SU-DHL-6 (cell line): ENCODE data around the gene BOC.

Experiments used
- H2AFZ ChIP-seq: fragments of 200-600 bp; sonication (generic); 2 replicates; pipeline ENCODE4 v1.6.1; 2014; ENCODE audit warnings: low read depth, mild to moderate bottlenecking, moderate library complexity, mixed read lengths, antibody characterized with exemption, low read length; ENCODE audit not compliant: severe bottlenecking
- H3F3A ChIP-seq: fragments of 200-600 bp; shearing (Covaris generic); 2 replicates; pipeline ENCODE4 v1.6.0; 2016; ENCODE audit warnings: antibody characterized with exemption, mild to moderate bottlenecking; ENCODE audit not compliant: insufficient read depth
- H3K27ac ChIP-seq: fragments of 200-600 bp; sonication (generic); 2 replicates; pipeline ENCODE4 v1.5.1; 2016; ENCODE audit warnings: low read depth, mild to moderate bottlenecking, low read length, moderate library complexity, mixed read lengths
- H3K27me3 ChIP-seq: fragments of 200-600 bp; sonication (generic), shearing (Covaris generic); 2 replicates; pipeline ENCODE4 v1.6.0; 2014; ENCODE audit warnings: mild to moderate bottlenecking, low read length
- H3K36me3 ChIP-seq: fragments of 200-600 bp; sonication (generic); 2 replicates; pipeline ENCODE4 v1.6.1; 2014; ENCODE audit warnings: mild to moderate bottlenecking, low read length, mixed read lengths
- H3K4me2 ChIP-seq: fragments of 300-600, 200-600 bp; shearing (Covaris generic), sonication (generic); 2 replicates; pipeline ENCODE4 v1.6.0; 2014; ENCODE audit warnings: low read length, low read depth, mild to moderate bottlenecking; ENCODE audit not compliant: poor library complexity, severe bottlenecking
- H3K4me3 ChIP-seq: fragments of 200-600 bp; sonication (generic); 2 replicates; pipeline ENCODE4 v1.5.1; 2014; ENCODE audit warnings: antibody characterized with exemption, low read length, mild to moderate bottlenecking, mixed read lengths; ENCODE audit not compliant: insufficient read depth, poor library complexity, severe bottlenecking
- H3K79me2 ChIP-seq: fragments of 200-600 bp; sonication (generic); 2 replicates; pipeline ENCODE4 v1.6.1; 2014; ENCODE audit warnings: mild to moderate bottlenecking, low read length, moderate library complexity; ENCODE audit not compliant: insufficient read depth
- H3K9ac ChIP-seq: fragments of 200-600 bp; sonication (generic); 2 replicates; pipeline ENCODE4 v1.7.0; 2014; ENCODE audit warnings: mild to moderate bottlenecking, low read length
- H3K9me2 ChIP-seq: fragments of 200-600 bp; sonication (generic); replicated peaks from 2 replicates; pipeline ENCODE4 v1.6.1; 2014; ENCODE audit warnings: low read length; ENCODE audit not compliant: insufficient read depth
- H3K9me3 ChIP-seq: fragments of 200-600 bp; sonication (generic); 2 replicates; pipeline ENCODE4 v1.6.1; 2014; ENCODE audit warnings: low read length, mixed read lengths; ENCODE audit not compliant: insufficient read depth
- H4K20me1 ChIP-seq: fragments of 200-600 bp; sonication (generic); 2 replicates; pipeline ENCODE4 v1.6.1; 2014; ENCODE audit warnings: low read depth, mild to moderate bottlenecking, antibody characterized with exemption, low read length, moderate library complexity, mixed read lengths
- CTCF ChIP-seq: fragments of 200-600 bp; sonication (generic); IDR thresholded peaks from one replicate; pipeline ENCODE4 v1.5.1; 2017; ENCODE audit warnings: antibody characterized with exemption, mild to moderate bottlenecking, low read length, moderate library complexity; ENCODE audit not compliant: insufficient read depth, poor library complexity, severe bottlenecking
- EZH2phosphoT487 ChIP-seq: fragments of 200-600 bp; sonication (generic), shearing (Covaris generic); conservative IDR thresholded peaks from 2 replicates; pipeline ENCODE4 v1.6.1; 2018; ENCODE audit warnings: mild to moderate bottlenecking, antibody characterized with exemption, low read length, moderate library complexity, mixed read lengths

The BOC gene

GRCh38 chr3:113272385-113272779 lies 61.0 kb downstream of the BOC start:
- Histone ChIP-seq H3K27me3 (no peaks in the 10 kb centered on the region), H3K9me2 (no peaks in the 10 kb centered on the region), H3F3A (no peaks in the 10 kb centered on the region), H3K9me3 (no peaks in the 10 kb centered on the region), H3K27ac (no peak overlapping the region), H2AFZ (no peak overlapping the region), H3K4me2 (no peak overlapping the region), H3K79me2 (no peaks in the 10 kb centered on the region), H3K4me3 (no peak overlapping the region), H3K9ac (no peak overlapping the region), H3K36me3 (no peaks in the 10 kb centered on the region), H4K20me1 (no peaks in the 10 kb centered on the region)
- TF ChIP-seq CTCF (no peak), EZH2phosphoT487 (no peak)

GRCh38 chr3:113273011-113273410 lies 61.7 kb downstream of the BOC start:
- Histone ChIP-seq H3K27ac (no peak overlapping the region), H3F3A (no peaks in the 10 kb centered on the region), H3K79me2 (no peaks in the 10 kb centered on the region), H3K36me3 (no peaks in the 10 kb centered on the region), H4K20me1 (no peaks in the 10 kb centered on the region), H3K9ac (no peak overlapping the region), H3K4me2 (no peak overlapping the region), H3K4me3 (no peak overlapping the region), H3K9me2 (no peaks in the 10 kb centered on the region), H3K9me3 (no peaks in the 10 kb centered on the region), H2AFZ (no peak overlapping the region), H3K27me3 (no peaks in the 10 kb centered on the region)
- TF ChIP-seq CTCF (no peak), EZH2phosphoT487 (no peak)

- no peak overlapping the region for H3K9ac ChIP-seq
- H3K27ac ChIP-seq = no peak overlapping the region
- no peaks in the 10 kb centered on the region for H4K20me1 ChIP-seq
- H3K4me3 ChIP-seq = no peak overlapping the region
- H3K36me3 ChIP-seq = no peaks in the 10 kb centered on the region
- no peak overlapping the region for H3K4me2 ChIP-seq
- H3K9me2 ChIP-seq = no peaks in the 10 kb centered on the region
- no peak for TF ChIP-seq CTCF
- no peak for TF ChIP-seq EZH2phosphoT487
- no peak overlapping the region for H2AFZ ChIP-seq
- H3K27me3 ChIP-seq = no peaks in the 10 kb centered on the region
- H3K79me2 ChIP-seq = no peaks in the 10 kb centered on the region
- H3F3A ChIP-seq = no peaks in the 10 kb centered on the region
- no peaks in the 10 kb centered on the region for H3K9me3 ChIP-seq
Observed at GRCh38 chr3:113273604-113274378, 62.4 kb downstream of the BOC start.
